Activated CD4-positive, alpha-beta T cell treated with anti-CD3 and anti-CD28 coated beads, Interleukin-2, amount 50 U/mL, for 24 hours (primary cell): ENCODE results near the gene ARHGAP28.

Experiments
- DNase-seq, 2 donors: peaks; one replicate each; pipeline ENCODE4 v3.0.0-alpha.2; 2020; ENCODE audit warnings: low read depth in 1 of 2, low spot score in 1 of 2

Gene ARHGAP28

DNA sequence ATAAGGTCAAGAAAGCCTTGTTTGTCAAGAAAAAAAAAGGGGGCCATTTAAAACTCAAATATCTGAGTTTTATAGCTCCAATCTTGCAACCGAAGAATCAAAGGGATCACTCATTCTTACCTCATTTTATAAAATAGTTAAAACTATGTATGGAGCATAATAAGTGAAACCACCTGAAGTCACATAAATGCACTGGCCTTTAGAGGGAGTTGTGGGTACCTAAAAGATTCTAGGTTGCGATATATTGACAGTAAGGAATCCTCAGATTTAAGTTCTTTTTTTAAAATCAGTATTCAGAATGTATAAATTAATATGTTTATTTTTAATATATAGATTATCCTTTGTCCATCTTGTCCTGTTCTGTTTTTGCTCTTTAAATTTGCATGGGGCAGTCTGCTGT lies 3.4 kb downstream of the ARHGAP28 start:
- DNase-seq = no peak

DNA sequence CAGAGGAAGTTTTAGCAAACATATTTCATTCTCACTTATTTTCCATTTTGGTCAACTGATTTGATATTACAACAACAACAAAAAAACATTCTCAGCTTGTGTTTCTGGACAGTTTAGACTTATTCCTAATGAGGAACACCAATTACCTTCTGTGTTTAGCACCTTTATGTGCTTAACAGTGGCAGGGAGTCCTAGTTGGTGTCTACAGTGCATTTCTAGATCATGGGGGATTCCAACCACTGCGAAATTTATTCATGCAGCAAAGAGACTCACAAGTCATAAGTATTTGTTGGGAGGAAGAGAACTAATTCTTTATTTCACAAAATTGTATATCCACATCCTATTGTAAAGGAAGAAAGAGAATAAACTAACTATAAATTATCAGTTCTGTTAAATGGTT lies 4.2 kb downstream of the ARHGAP28 start:
- DNase-seq = no peak

DNA sequence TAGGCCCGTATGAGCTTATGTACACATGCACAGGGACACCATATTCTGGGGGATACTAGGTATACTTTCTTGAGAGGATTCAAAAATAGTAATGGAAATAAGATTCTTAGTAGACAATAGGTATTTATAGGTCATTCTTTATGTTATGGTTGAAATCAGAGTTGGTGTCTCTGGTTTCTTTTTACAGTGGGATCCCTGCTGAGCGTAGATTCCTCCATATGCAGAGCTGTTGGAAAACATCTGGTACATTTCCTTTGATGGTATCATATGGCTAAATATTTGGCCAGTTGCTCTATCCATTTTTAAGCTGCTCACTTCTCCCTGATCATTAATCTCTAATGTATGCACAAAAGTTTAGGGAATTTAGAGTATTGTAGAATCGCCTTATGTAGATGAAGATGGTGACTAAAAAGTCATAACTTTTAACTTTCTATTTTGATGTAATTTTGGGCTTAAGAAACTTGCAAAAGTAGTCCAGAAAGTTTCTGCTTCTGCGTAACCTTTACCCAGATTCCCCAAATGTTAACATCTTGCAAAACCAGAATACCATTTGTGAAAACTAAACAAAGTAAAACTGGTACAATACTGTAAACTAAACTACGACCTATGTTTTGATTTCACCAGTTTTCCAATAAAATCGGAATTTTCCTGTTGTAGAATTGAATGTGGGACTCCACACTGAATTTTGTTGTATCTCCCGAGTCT lies 5.4 kb downstream of the ARHGAP28 start:
- no peak for DNase-seq

DNA sequence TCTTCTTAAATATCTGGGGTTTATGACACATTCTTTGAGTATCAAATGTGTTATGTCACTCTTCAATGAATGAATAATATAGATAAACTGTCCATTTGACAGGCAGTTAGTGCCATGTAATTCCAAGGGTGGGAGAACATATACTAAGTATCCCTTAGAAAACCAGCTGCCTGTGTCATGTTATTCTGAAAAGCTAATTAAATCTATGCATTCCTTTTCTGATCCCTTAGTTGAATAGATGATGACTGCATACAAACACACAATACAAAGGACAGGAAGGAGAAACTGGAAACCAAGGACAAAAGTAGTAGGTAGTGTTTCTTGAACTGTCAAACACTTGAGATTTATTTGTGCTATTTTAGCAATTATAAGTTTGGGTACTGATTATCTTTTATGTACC lies 8.3 kb downstream of the ARHGAP28 start:
- no peak for DNase-seq

DNA sequence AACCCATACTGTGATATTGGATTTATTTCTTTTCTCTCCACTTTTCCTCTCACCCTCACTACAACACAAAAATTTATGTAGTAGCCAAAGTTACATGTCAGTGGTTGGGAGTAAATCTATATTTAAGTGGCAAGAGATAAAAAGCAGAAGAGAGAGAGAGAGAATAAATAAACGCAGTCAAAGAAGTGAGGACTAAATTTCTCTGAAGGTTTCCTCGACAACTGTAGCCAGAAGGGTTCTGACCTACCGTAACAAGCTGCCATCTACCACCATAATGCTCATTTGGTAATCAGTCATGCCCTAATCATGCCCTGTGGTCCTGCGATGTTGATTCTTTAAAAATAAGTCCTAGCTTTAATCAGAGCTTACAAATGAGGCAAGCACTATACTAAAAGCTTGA lies 9.1 kb downstream of the ARHGAP28 start:
- DNase-seq = no peak

DNA sequence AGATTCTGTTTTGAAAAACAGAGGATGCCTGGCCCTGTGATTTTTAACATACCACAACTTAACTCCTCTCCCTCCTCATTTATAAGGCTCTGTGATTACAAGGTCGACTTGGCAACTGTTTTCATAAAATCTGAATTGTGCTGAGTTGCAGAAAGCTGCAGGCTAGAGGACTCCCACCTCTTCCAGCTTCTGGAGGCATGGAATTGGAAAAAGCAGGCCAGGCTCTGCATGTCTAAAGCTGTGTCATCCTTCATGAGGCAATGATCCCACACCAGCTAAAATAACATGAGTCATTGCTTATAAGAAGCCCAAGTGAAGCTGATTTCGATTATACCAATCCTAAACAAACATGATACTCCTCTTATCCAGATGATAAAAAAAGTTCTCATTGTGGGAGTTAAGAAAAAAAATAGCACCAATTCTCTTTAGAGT lies 11.7 kb downstream of the ARHGAP28 start:
- DNase-seq = no peak

DNA sequence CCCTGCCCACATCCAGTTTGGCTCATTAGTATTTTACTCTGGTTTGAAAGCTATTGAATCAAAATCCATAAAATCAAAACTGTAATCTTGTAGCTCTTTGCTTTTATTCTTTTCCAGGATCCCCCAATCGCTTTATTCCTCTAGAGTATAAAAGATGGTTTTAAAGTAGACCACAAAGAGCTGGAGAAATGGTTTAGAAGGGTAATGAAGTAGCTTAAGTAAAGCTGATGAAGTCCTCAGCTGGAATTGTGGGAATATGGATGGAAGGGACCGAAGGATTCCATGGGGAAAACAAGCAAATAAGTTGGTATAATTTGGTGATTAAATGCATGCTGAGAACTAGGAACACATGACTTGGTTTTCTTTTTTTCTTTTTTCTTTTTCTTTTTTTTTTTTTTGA lies 12.3 kb downstream of the ARHGAP28 start:
- DNase-seq = no peak

DNA sequence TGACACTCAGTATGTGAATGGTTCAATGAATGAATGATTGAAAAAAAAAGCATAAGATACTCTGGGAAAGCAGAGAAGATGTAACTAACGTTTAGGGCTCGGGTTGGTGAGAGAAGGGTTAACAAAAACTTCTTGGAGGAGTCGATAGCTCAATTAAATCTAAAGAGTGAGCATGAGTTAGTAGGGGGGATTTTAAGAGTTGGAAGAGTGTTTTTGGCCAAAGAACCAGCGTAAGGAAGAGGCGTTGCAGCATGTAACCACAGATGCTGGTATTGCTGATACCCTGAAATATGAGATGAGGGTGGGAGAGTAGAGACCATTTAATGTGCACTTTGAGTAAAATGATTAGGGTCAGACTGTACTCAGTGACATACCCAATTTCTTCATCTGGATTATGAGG lies 14.5 kb downstream of the ARHGAP28 start:
- no peak for DNase-seq

DNA sequence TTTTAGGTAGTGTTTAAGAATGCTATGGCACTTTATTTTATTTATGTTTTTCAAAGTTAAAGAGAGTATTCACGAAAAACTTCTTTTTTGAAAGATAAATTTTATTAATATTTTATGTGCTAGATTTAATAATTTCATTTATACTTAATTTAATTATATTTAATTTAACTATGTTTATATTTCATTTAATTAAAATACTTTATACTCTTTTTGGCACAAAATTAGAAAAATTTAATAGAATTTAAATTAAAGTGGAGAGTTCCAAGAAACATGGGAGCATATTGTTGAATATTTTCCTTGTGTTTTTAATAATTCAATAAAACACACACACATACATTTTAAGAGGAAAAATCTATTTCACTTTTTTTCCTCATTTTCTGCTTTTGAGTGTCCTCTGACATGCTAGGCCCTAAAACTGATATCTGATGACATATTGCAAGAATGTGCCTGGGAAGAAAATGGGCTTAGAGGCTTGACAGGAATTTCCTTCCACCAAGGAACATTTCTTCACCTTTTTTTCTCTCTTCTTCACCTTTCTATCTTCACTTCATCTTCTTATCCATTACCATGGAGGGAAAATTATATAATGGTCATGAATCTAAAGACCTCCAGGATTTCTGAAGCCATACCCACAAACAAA lies 15.4 kb downstream of the ARHGAP28 start:
- DNase-seq = no peak

DNA sequence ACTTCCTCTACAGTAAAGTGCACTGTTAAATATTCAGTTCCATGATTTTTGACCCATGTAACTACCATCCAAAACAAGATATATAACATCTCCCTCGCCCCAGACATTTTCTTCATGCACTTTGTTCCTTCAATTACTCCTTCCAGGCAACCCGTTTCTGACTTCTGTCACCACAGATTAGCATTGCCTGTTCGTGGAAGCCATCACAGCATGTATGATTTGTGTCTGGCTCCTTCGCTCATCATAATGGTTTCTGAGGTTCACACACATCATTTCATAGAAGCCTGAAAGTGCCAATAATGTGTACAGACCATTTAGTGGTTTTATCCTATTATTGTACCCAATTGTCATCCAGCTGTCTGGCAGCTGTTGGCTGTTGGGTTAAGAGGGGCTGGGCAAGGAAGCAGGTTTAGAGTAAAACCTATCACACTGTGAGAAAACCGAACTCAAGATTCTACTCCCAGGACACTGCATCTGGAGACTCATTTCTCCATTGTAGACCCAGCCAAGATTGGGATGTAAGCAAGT lies 16.1 kb downstream of the ARHGAP28 start:
- DNase-seq = no peak

DNA sequence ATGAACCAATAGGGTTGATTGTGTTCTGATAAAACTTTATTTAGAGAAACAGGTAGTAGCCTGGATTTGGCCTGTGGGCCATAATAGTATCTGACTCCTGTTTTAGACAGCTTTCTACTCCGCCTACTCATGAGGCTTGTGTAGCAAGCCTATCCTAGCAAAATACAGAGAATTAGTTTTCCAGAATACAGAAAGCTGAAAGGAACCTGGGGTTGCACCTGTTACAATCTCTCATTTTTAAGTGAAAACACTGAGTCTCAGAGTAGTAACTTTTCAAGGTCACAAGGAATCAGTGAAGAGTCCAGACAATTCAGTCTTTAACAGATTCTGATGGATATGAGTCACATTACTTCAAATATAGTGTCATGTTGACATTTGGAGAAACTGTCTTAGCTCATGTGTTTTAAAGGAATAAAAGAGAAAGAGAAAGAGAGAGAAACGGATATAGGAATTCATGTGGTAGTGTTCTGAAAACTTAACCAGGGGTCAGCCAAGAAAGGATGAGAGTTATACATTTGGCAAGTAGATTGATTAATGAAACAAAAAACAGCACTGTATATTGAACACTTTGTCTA lies 17.0 kb downstream of the ARHGAP28 start:
- no peak for DNase-seq

DNA sequence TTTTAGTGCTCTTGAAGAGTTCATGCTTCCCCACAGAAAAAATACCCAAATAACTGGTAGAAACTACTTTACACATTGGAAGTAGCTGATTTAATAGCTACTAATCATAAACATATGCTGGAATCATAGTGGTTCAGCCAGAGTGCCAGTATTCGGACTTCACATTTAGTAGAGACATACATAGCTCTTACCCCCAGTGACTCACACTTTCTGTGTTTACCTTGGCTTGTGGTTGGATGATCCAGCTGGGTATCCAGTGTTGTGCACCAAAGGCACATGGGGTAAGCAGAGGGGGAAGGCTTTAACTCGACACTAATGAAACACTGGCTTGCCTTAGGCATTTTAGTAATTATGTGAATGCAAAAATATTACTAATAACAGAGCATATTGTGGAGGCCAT lies 18.1 kb downstream of the ARHGAP28 start:
- DNase-seq = no peak

DNA sequence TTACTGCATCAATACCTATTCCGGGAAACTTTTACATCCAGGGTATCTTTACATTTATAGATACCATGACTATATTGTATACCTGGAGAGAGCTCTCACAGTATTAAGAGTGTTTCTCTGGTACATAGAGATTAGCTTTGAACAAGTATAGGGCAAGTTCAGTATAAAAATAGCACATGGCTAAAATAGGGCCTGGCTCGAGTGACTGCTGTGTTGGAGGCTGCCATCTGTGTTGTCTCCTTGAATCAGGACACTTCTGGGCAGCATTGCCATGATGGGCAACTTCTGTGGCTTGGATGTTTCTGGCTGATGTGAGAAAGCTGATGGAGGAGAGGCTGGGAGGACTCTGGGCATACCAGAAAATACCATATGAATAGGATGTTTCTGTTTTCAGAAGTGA lies 18.7 kb downstream of the ARHGAP28 start:
- no peak for DNase-seq

DNA sequence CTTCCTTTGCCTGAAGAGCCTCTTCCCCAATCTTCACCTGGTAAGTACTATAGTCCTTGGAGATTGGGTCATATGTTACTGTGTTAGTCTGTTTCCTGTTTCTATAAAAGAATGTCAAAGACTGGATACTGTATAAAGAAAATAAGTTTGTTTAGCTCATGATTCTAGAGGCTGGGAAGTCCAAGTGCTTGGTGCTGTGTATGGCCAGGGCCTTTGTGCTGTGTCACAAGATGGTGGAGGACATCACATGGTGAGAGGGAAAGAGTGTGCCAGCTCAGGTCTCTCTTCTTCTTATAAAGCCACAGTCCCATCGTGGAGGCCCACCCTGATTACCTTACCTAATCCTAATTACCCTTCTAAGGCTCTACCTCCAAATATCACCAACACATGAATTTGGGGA lies 20.9 kb downstream of the ARHGAP28 start:
- DNase-seq = no peak

DNA sequence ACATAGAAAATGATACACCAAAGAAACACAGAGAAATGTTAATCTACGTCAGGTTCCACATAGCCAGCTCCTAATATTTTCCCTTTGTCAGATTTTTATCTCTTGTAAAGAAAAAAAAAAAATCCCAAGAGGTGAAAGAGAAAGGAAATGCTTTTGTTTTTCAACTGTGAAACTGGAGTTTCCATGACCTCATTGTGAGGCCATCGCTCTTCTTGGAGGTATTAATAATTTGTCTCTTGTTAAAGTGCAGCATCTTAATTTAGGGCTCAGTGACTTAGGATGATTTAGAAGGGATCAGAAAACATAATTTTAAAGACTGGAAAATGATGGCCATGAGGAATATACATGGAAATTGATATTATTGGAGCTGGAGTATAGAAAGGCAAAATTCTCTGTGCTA lies 21.7 kb downstream of the ARHGAP28 start:
- no peak for DNase-seq

DNA sequence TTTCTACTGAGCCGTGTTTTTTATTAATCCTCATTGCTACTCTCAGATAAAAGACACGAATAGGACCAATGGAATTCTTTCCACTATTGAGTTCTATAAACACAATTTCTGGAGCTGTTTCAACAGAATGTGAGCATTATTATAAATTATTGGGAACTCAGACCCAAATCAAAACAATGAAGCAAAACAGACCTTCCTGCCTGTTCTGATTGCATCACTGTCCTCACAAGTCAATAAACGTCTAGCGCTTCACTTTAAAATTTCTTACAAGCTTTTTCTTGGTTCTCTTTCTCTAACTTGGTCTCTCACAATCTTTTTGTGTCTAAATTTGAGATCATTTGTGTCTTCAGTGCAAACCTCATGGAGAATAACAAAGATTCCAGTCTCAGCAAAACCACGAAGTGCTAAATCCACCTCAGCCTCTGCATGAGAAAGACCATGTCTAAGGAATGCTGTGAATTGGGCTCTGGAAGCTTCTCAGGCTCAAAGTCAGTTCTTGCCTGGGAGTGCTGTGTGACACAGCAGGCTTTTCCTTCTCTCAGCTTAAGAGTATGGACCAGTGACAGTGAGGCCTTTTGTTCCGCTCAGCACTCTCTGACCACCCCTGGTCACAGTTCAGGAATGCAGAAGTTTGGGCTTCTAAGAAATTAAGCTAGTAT lies 22.8 kb downstream of the ARHGAP28 start:
- no peak for DNase-seq

DNA sequence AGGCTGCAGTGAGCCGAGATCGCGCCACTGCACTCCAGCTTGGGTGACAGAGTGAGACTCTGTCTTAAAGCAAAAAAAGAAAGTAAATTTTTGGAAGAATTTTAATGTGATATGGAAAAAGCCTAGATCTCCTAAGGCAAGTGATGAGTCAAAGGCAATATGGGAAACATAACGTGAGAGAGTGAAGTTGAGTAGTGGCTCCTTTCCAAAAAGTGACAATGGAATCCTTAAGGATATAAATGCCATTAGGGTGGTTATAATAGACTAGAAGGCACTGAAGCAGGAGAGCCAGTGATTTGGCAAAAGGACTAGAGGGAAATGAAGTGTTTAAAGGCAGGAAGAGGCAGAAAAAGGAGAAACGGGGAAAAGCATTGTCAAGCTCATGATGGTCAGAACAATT lies 25.6 kb downstream of the ARHGAP28 start:
- DNase-seq = no peak

DNA sequence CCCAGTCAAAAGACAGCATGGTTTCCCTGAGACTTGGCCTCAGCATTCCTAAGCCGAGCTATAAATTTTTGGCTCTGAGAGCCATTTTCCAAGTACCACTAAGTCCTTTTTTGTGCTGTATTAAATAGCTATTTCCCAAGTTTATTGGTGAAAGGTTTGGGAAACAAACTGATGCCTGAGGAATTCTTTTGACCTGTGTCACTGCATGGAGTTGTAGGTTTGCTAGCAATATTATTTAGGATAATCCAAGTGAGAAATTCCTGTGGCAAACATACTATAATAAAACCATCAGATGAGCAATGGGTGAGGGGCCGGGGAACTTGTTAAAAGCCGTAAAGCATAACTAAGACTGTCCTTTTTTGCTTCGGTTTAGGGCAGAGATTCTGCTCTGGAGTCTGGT lies 28.4 kb downstream of the ARHGAP28 start:
- DNase-seq = no peak

DNA sequence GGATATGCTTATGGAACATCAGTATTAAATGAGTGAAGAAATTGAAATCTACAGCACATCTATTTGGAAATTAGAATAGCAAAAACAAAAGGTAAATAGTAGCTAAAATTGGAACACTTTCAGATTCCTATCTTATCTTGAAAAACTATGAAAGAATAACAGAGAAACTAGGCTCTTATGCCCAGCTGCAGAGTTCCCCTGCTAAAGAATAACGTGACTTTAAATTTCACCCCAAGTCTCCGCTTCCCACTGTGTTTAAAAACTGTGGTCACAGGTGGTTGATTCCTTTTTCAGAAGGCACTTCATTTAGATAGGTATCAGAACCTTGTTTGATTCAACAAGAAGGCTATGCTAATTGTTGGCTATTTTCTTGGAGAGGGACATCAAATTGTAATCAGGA lies 30.1 kb downstream of the ARHGAP28 start:
- DNase-seq = no peak

DNA sequence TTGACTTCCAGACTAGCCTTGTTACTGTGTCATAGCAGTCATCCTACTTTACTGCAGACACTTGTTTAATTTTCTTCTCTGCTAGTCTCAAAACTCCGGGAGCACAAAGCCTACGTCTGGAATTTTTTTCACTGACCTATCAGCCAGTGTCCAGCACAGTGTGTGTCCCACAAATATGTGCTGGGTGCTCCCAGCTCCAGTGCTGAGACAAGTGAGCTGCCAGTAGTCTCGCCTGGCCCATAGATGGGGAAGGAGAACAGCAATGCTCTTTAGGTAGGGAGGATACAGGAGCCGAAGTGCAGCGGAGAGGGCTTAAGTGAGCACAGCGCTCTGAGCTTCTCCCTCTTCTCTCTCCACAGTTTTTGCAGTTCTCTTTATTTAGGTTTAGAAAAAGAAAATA lies 34.0 kb downstream of the ARHGAP28 start:
- DNase-seq = no peak

DNA sequence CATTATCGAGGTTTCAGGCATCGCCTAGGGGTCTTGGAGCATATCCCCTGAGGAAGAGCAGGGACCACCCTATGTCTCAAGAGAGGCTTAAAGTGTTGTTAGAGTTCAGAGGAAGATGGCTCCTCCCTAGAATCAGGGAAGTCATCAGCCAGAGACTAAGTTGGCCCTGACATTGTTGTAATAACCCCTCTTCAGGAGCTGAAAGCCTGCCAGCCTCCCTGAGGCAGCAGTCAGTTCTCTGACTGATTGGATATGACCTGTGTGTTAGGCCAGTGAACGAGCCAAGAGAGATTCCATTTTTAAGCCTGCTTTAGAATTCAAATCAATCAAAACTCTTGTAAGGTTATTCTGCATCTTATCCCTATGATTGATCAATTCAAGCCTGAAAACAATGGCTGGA lies 34.9 kb downstream of the ARHGAP28 start:
- DNase-seq = no peak

DNA sequence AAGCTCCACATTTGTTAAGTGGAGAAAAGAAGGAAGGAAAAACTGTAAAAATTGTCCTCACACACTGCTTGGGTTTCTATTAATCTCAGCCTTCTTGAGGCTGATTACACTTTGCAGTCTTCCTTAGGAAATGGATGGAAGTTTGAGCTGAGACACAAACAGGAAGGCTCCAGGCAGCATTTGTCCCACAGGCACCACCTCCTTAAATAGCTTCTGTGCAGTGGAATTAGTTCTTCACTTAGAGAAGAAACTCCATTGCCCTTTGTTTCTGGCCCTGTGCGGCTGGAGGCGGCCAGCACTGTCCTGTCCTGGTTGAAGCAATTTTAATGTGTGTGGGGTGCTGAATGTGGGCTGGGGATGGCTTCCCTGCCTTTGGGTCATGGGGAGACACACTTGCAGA lies 44.3 kb downstream of the ARHGAP28 start:
- DNase-seq = no peak
